Activated T-cell treated with anti-CD3 and anti-CD28 coated beads for 4 hours (primary cell): Measurements from ENCODE around the gene POU4F3.

Source experiments
- DNase-seq: peaks from one replicate; pipeline ENCODE4 v3.0.0-alpha.2; 2020

Gene POU4F3

GRCh38 chr5:146340260-146341081, 1.8 kb downstream of the POU4F3 start:
- no peak for DNase-seq

GRCh38 chr5:146341854-146342253, 3.2 kb downstream of the POU4F3 start:
- no peak for DNase-seq

- no peak for DNase-seq
These were observed 3.9 kb downstream of the POU4F3 start for GRCh38 chr5:146342519-146342881.

- no peak for DNase-seq
These were observed 4.5 kb downstream of the POU4F3 start for GRCh38 chr5:146342882-146343865.

GRCh38 chr5:146344155-146345118, 5.8 kb downstream of the POU4F3 start:
- DNase-seq = no peak

GRCh38 chr5:146345240-146345577, 6.6 kb downstream of the POU4F3 start:
- no peak for DNase-seq

- no peak for DNase-seq
These were observed 7.1 kb downstream of the POU4F3 start for GRCh38 chr5:146345578-146346366.

GRCh38 chr5:146357126-146357525, 18.5 kb downstream of the POU4F3 start:
- no peak for DNase-seq

- no peak for DNase-seq
These were observed 21.2 kb downstream of the POU4F3 start for GRCh38 chr5:146359836-146360235.

- DNase-seq = no peak
These were observed 24.7 kb downstream of the POU4F3 start for GRCh38 chr5:146363161-146363874.

GRCh38 chr5:146365618-146366017, 27.0 kb downstream of the POU4F3 start:
- DNase-seq = no peak

GRCh38 chr5:146366904-146367303, 28.3 kb downstream of the POU4F3 start:
- DNase-seq = no peak

- DNase-seq = no peak
These were observed 29.5 kb downstream of the POU4F3 start for GRCh38 chr5:146368137-146368536.

- no peak for DNase-seq
These were observed 31.1 kb downstream of the POU4F3 start for GRCh38 chr5:146369691-146370090.

- no peak for DNase-seq
These were observed 38.2 kb downstream of the POU4F3 start for GRCh38 chr5:146376821-146377220.

GRCh38 chr5:146378986-146379385, 40.3 kb downstream of the POU4F3 start:
- no peak for DNase-seq

GRCh38 chr5:146380714-146381113, 42.1 kb downstream of the POU4F3 start:
- DNase-seq = no peak

- no peak for DNase-seq
These were observed 49.7 kb downstream of the POU4F3 start for GRCh38 chr5:146388386-146388785.

GRCh38 chr5:146390469-146390868, 51.8 kb downstream of the POU4F3 start:
- no peak for DNase-seq
